Renal cortical epithelial cell (primary cell): ENCODE results near the gene LSM7. TPM values are rescaled to one million over a fixed set of nuclear protein-coding genes. Genes with fewer than 3 reads are reported as not detected.
"Not testable (repeated sequence)": the region's sequence is repeated elsewhere in the genome, so short reads cannot be mapped to it uniquely, and the experiment has no call there.

Experiments used
- DNase-seq: peaks from one replicate; pipeline ENCODE4 v3.0.0-alpha.2; 2011; ENCODE audit warnings: low read depth
- total RNA-seq: library from RNA; depleted of rRNA; stranded (reverse); fragments of >200 nt; gene quantifications from 2 replicates; pipeline ENCODE4 v1.2.3, GENCODE V29; 2014

Gene LSM7
- total RNA-seq, 1 donor from 2014 or later = 69.3 TPM

- no peak for DNase-seq
Observed at GRCh38 chr19:2302319-2303210, 25.8 kb downstream of the LSM7 start.

GRCh38 chr19:2300533-2300932 lies 27.9 kb downstream of the LSM7 start:
- no peak for DNase-seq

GRCh38 chr19:2296141-2296540 lies 32.2 kb downstream of the LSM7 start:
- DNase-seq = no peak

- DNase-seq = no peak
Observed at GRCh38 chr19:2294687-2295335, 33.6 kb downstream of the LSM7 start.

GRCh38 chr19:2291185-2291751 lies 37.1 kb downstream of the LSM7 start:
- no peak for DNase-seq

GRCh38 chr19:2290441-2291184 lies 37.8 kb downstream of the LSM7 start:
- DNase-seq = no peak

- no peak for DNase-seq
Observed at GRCh38 chr19:2289714-2290435, 38.5 kb downstream of the LSM7 start.

GRCh38 chr19:2288818-2289713 lies 39.3 kb downstream of the LSM7 start:
- DNase-seq = no peak

GRCh38 chr19:2288338-2288817 lies 40.0 kb downstream of the LSM7 start:
- DNase-seq = no peak

GRCh38 chr19:2287585-2288337 lies 40.6 kb downstream of the LSM7 start:
- no peak for DNase-seq

GRCh38 chr19:2286402-2287140 lies 41.8 kb downstream of the LSM7 start:
- DNase-seq = no peak

GRCh38 chr19:2283835-2284507 lies 44.4 kb downstream of the LSM7 start:
- no peak for DNase-seq

GRCh38 chr19:2282862-2283237 lies 45.5 kb downstream of the LSM7 start:
- no peak for DNase-seq

- DNase-seq = no peak
Observed at GRCh38 chr19:2282062-2282861, 46.1 kb downstream of the LSM7 start, which contains the start of gene PEAK3. Gene PEAK3 (minus strand): TSS chr19:2282175. CDS start chr19:2280931, 1,244 bp downstream.

GRCh38 chr19:2281265-2282061 lies 46.9 kb downstream of the LSM7 start:
- not testable (repeated sequence) for DNase-seq

- no peak for DNase-seq
Observed at GRCh38 chr19:2280633-2281264, 47.6 kb downstream of the LSM7 start.
